Mesendoderm (in vitro differentiated cells): ENCODE measurements around the gene DENND5B.

ENCODE experiments used
- DNase-seq: peaks from one replicate; pipeline ENCODE4 v3.0.0; 2013
- H2AK5ac ChIP-seq: 2 replicates; pipeline ENCODE4 v1.6.1; 2013; ENCODE audit warnings: low read length, inconsistent platforms
- H2BK120ac ChIP-seq: 2 replicates; pipeline ENCODE4 v1.6.1; 2013; ENCODE audit warnings: low read depth, mild to moderate bottlenecking, low read length, moderate library complexity, mixed read lengths
- H2BK15ac ChIP-seq: replicated peaks from 2 replicates; pipeline ENCODE4 v1.6.1; 2013; ENCODE audit warnings: low read depth, mild to moderate bottlenecking, moderate library complexity
- H2BK5ac ChIP-seq: 2 replicates; pipeline ENCODE4 v1.6.1; 2013; ENCODE audit warnings: low read length, inconsistent platforms
- H3K18ac ChIP-seq: 2 replicates; pipeline ENCODE4 v1.6.1; 2013; ENCODE audit warnings: mild to moderate bottlenecking, low read length, mixed read lengths
- H3K23ac ChIP-seq: one replicate; pipeline ENCODE4 v1.6.1; 2013; ENCODE audit warnings: low read length
- H3K27ac ChIP-seq: 2 replicates; pipeline ENCODE4 v1.5.1; 2013; ENCODE audit warnings: low read depth, mild to moderate bottlenecking, inconsistent platforms, low read length, moderate library complexity
- H3K27me3 ChIP-seq: 2 replicates; pipeline ENCODE4 v1.6.1; 2013; ENCODE audit warnings: low read length, control low read depth, mild to moderate bottlenecking, inconsistent platforms; ENCODE audit not compliant: insufficient read depth, poor library complexity
- H3K36me3 ChIP-seq: 2 replicates; pipeline ENCODE4 v1.6.1; 2013; ENCODE audit warnings: low read length, inconsistent platforms; ENCODE audit not compliant: control insufficient read depth, insufficient read depth
- H3K4ac ChIP-seq: one replicate; pipeline ENCODE4 v1.6.1; 2013; ENCODE audit warnings: low read depth, mild to moderate bottlenecking, low read length, moderate library complexity
- H3K4me1 ChIP-seq: 2 replicates; pipeline ENCODE4 v1.6.1; 2013; ENCODE audit warnings: low read depth, low read length, inconsistent platforms; ENCODE audit not compliant: control insufficient read depth
- H3K4me2 ChIP-seq: 2 replicates; pipeline ENCODE4 v1.6.1; 2013; ENCODE audit warnings: low read length
- H3K4me3 ChIP-seq: 2 replicates; pipeline ENCODE4 v1.5.1; 2013; ENCODE audit warnings: mild to moderate bottlenecking, low read length
- H3K56ac ChIP-seq: one replicate; pipeline ENCODE4 v1.6.1; 2013; ENCODE audit warnings: low read length
- H3K79me1 ChIP-seq: 2 replicates; pipeline ENCODE4 v1.6.1; 2013; ENCODE audit warnings: low read length, inconsistent platforms
- H3K79me2 ChIP-seq: 2 replicates; pipeline ENCODE4 v1.6.1; 2013; ENCODE audit warnings: mild to moderate bottlenecking, low read length; ENCODE audit not compliant: control insufficient read depth, insufficient read depth
- H3K9ac ChIP-seq: 2 replicates; pipeline ENCODE4 v1.6.1; 2013; ENCODE audit warnings: low read length, inconsistent platforms
- H4K5ac ChIP-seq: one replicate; pipeline ENCODE4 v1.6.1; 2013; ENCODE audit warnings: low read length
- H4K8ac ChIP-seq: one replicate; pipeline ENCODE4 v1.6.1; 2013; ENCODE audit warnings: low read depth, mild to moderate bottlenecking, control low read depth, low read length, moderate library complexity
- WGBS: extraction: QIAGEN DNeasy Blood & Tissue Kit; methylation state at CpG from one replicate; pipeline ENCODE4 v1.1.7; 2013; ENCODE audit warnings: low lambda C conversion rate, missing lambda C conversion rate; ENCODE audit not compliant: insufficient coverage; ENCODE audit errors: extremely low coverage; 5-methylcytosine and 5-hydroxymethylcytosine counted together

The DENND5B gene

DNA sequence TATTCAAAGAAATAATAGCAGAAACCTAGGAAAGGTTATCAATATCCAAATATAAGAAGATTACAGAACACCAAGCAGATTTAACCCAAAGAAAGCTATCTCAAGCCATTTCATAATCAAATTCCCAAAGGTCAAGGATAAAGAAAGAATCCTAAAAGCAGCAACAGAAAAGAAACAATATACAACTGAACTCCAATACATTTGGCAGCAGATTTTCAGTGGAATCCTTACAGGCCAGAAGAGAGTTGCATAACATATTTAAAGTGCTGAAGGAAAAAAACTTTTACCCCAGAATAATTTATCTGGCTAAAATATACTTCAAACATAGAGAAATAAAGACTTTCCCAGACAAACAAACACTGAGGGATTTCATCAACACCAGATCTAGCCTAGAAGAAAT is 54.3 kb downstream of the DENND5B start:
- no peak overlapping the region for H3K4me2 ChIP-seq
- no peak overlapping the region for H3K27ac ChIP-seq
- H2BK15ac ChIP-seq: no peak overlapping the region
- H4K8ac ChIP-seq: no peak overlapping the region
- no peak overlapping the region for H3K9ac ChIP-seq
- DNase-seq: no peak
- H2AK5ac ChIP-seq: no peak overlapping the region
- H3K18ac ChIP-seq: no peak overlapping the region
- no peak overlapping the region for H3K4ac ChIP-seq
- H2BK120ac ChIP-seq: no peak overlapping the region
- no peak overlapping the region for H2BK5ac ChIP-seq
- no peaks in the 10 kb centered on the region for H3K79me1 ChIP-seq
- H3K4me3 ChIP-seq: no peak overlapping the region
- H4K5ac ChIP-seq: no peak overlapping the region
- H3K23ac ChIP-seq: no peak overlapping the region
- H3K79me2 ChIP-seq: no peaks in the 10 kb centered on the region
- H3K27me3 ChIP-seq: no peaks in the 10 kb centered on the region
- peaks cover 2% of the 10 kb centered on the region for H3K4me1 ChIP-seq
- H3K36me3 ChIP-seq: no peaks in the 10 kb centered on the region
- no peak overlapping the region for H3K56ac ChIP-seq

- H2BK5ac ChIP-seq: no peak overlapping the region
- no peak for DNase-seq
- no peaks in the 10 kb centered on the region for H3K79me2 ChIP-seq
These were observed 57.5 kb downstream of the DENND5B start for GRCh38 chr12:31533470-31533869.

GRCh38 chr12:31531893-31532292 is 59.0 kb downstream of the DENND5B start:
- H2BK15ac ChIP-seq: no peak overlapping the region
- no peaks in the 10 kb centered on the region for H3K79me2 ChIP-seq
- H2BK120ac ChIP-seq: no peak overlapping the region
- H3K9ac ChIP-seq: no peak overlapping the region
- no peak overlapping the region for H3K27ac ChIP-seq
- no peaks in the 10 kb centered on the region for H3K27me3 ChIP-seq
- H3K18ac ChIP-seq: no peak overlapping the region
- H3K4me1 ChIP-seq: peaks cover 2% of the 10 kb centered on the region
- DNase-seq: no peak
- H3K4me3 ChIP-seq: no peak overlapping the region
- no peak overlapping the region for H2AK5ac ChIP-seq
- no peak overlapping the region for H4K5ac ChIP-seq
- H3K4ac ChIP-seq: no peak overlapping the region
- no peak overlapping the region for H3K23ac ChIP-seq
- H2BK5ac ChIP-seq: no peak overlapping the region
- WGBS: no CpG with 5 or more reads among the region's 1 CpG
- no peak overlapping the region for H3K56ac ChIP-seq
- H3K79me1 ChIP-seq: no peaks in the 10 kb centered on the region
- H3K36me3 ChIP-seq: no peaks in the 10 kb centered on the region
- no peak overlapping the region for H3K4me2 ChIP-seq
- H4K8ac ChIP-seq: no peak overlapping the region

More at GRCh38 chr12:31533470-31533869, 57.5 kb downstream of the DENND5B start:
- no peak overlapping the region for H3K4me3 ChIP-seq
- no peak overlapping the region for H3K18ac ChIP-seq
- H3K56ac ChIP-seq: no peak overlapping the region
- no peak overlapping the region for H3K27ac ChIP-seq
- peaks cover 2% of the 10 kb centered on the region for H3K4me1 ChIP-seq
- no peak overlapping the region for H2BK15ac ChIP-seq
- H4K8ac ChIP-seq: no peak overlapping the region
- H2AK5ac ChIP-seq: no peak overlapping the region
- no peak overlapping the region for H3K9ac ChIP-seq
- no peak overlapping the region for H3K4ac ChIP-seq
- H3K4me2 ChIP-seq: no peak overlapping the region
- H3K27me3 ChIP-seq: no peaks in the 10 kb centered on the region
- H3K79me1 ChIP-seq: no peaks in the 10 kb centered on the region
- no peaks in the 10 kb centered on the region for H3K36me3 ChIP-seq
- no peak overlapping the region for H3K23ac ChIP-seq
- H4K5ac ChIP-seq: no peak overlapping the region
- H2BK120ac ChIP-seq: no peak overlapping the region

GRCh38 chr12:31528095-31528494 is 62.8 kb downstream of the DENND5B start:
- Histone ChIP-seq H2AK5ac (no peak overlapping the region), H3K4me2 (no peak overlapping the region), H3K18ac (no peak overlapping the region), H3K23ac (no peak overlapping the region), H4K5ac (no peak overlapping the region), H3K79me1 (no peaks in the 10 kb centered on the region), H2BK5ac (no peak overlapping the region), H3K36me3 (no peaks in the 10 kb centered on the region), H2BK15ac (no peak overlapping the region), H3K27ac (no peak overlapping the region), H3K4me3 (no peak overlapping the region), H3K9ac (no peak overlapping the region), H3K27me3 (no peaks in the 10 kb centered on the region), H2BK120ac (no peak overlapping the region), H3K4me1 (no peaks in the 10 kb centered on the region), H4K8ac (no peak overlapping the region), H3K79me2 (no peaks in the 10 kb centered on the region), H3K56ac (no peak overlapping the region), H3K4ac (no peak overlapping the region)
- WGBS: no CpG with 5 or more reads among the region's 7 CpGs
- DNase-seq: no peak

GRCh38 chr12:31527083-31527482 is 63.9 kb downstream of the DENND5B start:
- Histone ChIP-seq H3K4ac (no peak overlapping the region), H3K4me1 (no peaks in the 10 kb centered on the region), H3K4me2 (no peak overlapping the region), H3K79me2 (no peaks in the 10 kb centered on the region), H3K27ac (no peak overlapping the region), H3K4me3 (no peak overlapping the region), H3K27me3 (no peaks in the 10 kb centered on the region), H2BK15ac (no peak overlapping the region), H3K56ac (no peak overlapping the region), H4K8ac (no peak overlapping the region), H3K18ac (no peak overlapping the region), H2AK5ac (no peak overlapping the region), H2BK120ac (no peak overlapping the region), H4K5ac (no peak overlapping the region), H3K79me1 (no peaks in the 10 kb centered on the region), H3K9ac (no peak overlapping the region), H3K23ac (no peak overlapping the region), H2BK5ac (no peak overlapping the region), H3K36me3 (no peaks in the 10 kb centered on the region)
- DNase-seq: no peak
- no CpG with 5 or more reads among the region's 4 CpGs for WGBS

GRCh38 chr12:31526158-31526546 is 64.8 kb downstream of the DENND5B start:
- H2AK5ac ChIP-seq: no peak overlapping the region
- no peak overlapping the region for H4K8ac ChIP-seq
- no peaks in the 10 kb centered on the region for H3K36me3 ChIP-seq
- no peak overlapping the region for H3K18ac ChIP-seq
- no peak overlapping the region for H3K9ac ChIP-seq
- H3K23ac ChIP-seq: no peak overlapping the region
- no peak overlapping the region for H4K5ac ChIP-seq
- H3K4ac ChIP-seq: no peak overlapping the region
- H3K79me1 ChIP-seq: no peaks in the 10 kb centered on the region
- H3K4me2 ChIP-seq: no peak overlapping the region
- no peaks in the 10 kb centered on the region for H3K27me3 ChIP-seq
- DNase-seq: no peak
- H3K56ac ChIP-seq: no peak overlapping the region
- H2BK120ac ChIP-seq: no peak overlapping the region
- no peak overlapping the region for H2BK5ac ChIP-seq
- no peak overlapping the region for H3K27ac ChIP-seq
- H3K4me3 ChIP-seq: no peak overlapping the region
- no peak overlapping the region for H2BK15ac ChIP-seq
- WGBS: no CpG with 5 or more reads among the region's 4 CpGs
- H3K4me1 ChIP-seq: no peaks in the 10 kb centered on the region
- H3K79me2 ChIP-seq: no peaks in the 10 kb centered on the region
